GM23338 (cell line): ENCODE measurements around the gene SMG1. TPM values are rescaled to one million over a fixed set of nuclear protein-coding genes. Genes with fewer than 3 reads are reported as not detected.

Experiments
- ATAC-seq: fragments of 200-7000 bp; cut with Tn5 transposase; 3 replicates; pipeline ENCODE4 v1.9.1; 2020
- DNase-seq: peaks from one replicate; pipeline ENCODE4 v3.0.0-alpha.2; 2015; ENCODE audit warnings: low spot score
- H2AFZ ChIP-seq: fragments of 200-600 bp; sonication (generic); 2 replicates; pipeline ENCODE4 v1.8.0; 2016; ENCODE audit warnings: antibody characterized with exemption, mild to moderate bottlenecking, moderate library complexity
- H3F3A ChIP-seq: fragments of 200-600 bp; sonication (generic); replicated peaks from 2 replicates; pipeline ENCODE4 v1.8.0; 2017; ENCODE audit warnings: antibody characterized with exemption, mixed run types, low read depth
- H3K27ac ChIP-seq: fragments of 200-600 bp; sonication (generic); 2 replicates; pipeline ENCODE4 v1.6.1; 2016; ENCODE audit warnings: low read depth
- H3K27me3 ChIP-seq: fragments of 200-600 bp; sonication (generic); 2 replicates; pipeline ENCODE4 v1.8.0; 2016; ENCODE audit warnings: mild to moderate bottlenecking, mixed run types, moderate library complexity; ENCODE audit not compliant: insufficient read depth
- H3K36me3 ChIP-seq: fragments of 200-600 bp; sonication (generic); 2 replicates; pipeline ENCODE4 v1.8.0; 2016; ENCODE audit warnings: mild to moderate bottlenecking; ENCODE audit not compliant: insufficient read depth
- H3K4me1 ChIP-seq: fragments of 200-600 bp; sonication (generic); 2 replicates; pipeline ENCODE4 v1.8.0; 2016; ENCODE audit warnings: mild to moderate bottlenecking, moderate library complexity; ENCODE audit not compliant: insufficient read depth
- H3K4me2 ChIP-seq: fragments of 200-600 bp; sonication (generic); 2 replicates; pipeline ENCODE4 v1.7.1; 2017; ENCODE audit warnings: mixed run types
- H3K4me3 ChIP-seq: fragments of 200-600 bp; sonication (generic); 2 replicates; pipeline ENCODE4 v1.6.1; 2016; ENCODE audit warnings: mixed run types
- H3K79me2 ChIP-seq: fragments of 200-600 bp; sonication (generic); replicated peaks from 2 replicates; pipeline ENCODE4 v1.8.0; 2017; ENCODE audit warnings: mild to moderate bottlenecking; ENCODE audit not compliant: insufficient read depth
- H3K9me2 ChIP-seq: fragments of 200-600 bp; sonication (generic); 2 replicates; pipeline ENCODE4 v1.8.0; 2017; ENCODE audit not compliant: insufficient read depth
- H4K20me1 ChIP-seq: fragments of 200-600 bp; sonication (generic); replicated peaks from 2 replicates; pipeline ENCODE4 v1.8.0; 2017; ENCODE audit warnings: mild to moderate bottlenecking; ENCODE audit not compliant: insufficient read depth
- H3K27ac Mint-ChIP-seq: 2 replicates; pipeline ENCODE4 v1.8.0; 2020; ENCODE audit warnings: inconsistent platforms, mild to moderate bottlenecking, moderate library complexity, mixed read lengths
- H3K27me3 Mint-ChIP-seq: 3 replicates; pipeline ENCODE4 v1.8.0; 2022; ENCODE audit warnings: low read depth, mild to moderate bottlenecking, moderate library complexity, mixed read lengths, inconsistent platforms; ENCODE audit not compliant: insufficient read depth, poor library complexity
- H3K36me3 Mint-ChIP-seq: 3 replicates; pipeline ENCODE4 v1.8.0; 2021; ENCODE audit warnings: low read depth, mild to moderate bottlenecking, inconsistent platforms, moderate library complexity, mixed read lengths
- H3K4me1 Mint-ChIP-seq: 3 replicates; pipeline ENCODE4 v1.8.0; 2020; ENCODE audit warnings: mild to moderate bottlenecking, inconsistent platforms, mixed read lengths
- H3K4me3 Mint-ChIP-seq: 3 replicates; pipeline ENCODE4 v1.8.0; 2021; ENCODE audit warnings: moderate library complexity, mild to moderate bottlenecking, inconsistent platforms, mixed read lengths
- H3K9me3 Mint-ChIP-seq: 3 replicates; pipeline ENCODE4 v1.8.0; 2020; ENCODE audit warnings: moderate library complexity, mild to moderate bottlenecking, inconsistent platforms, mixed read lengths
- CREB1 ChIP-seq: fragments of 250-450 bp; sonication (Bioruptor Pico); IDR thresholded peaks from 2 replicates; pipeline ENCODE4 v1.5.0; 2020; ENCODE audit warnings: low read depth, mild to moderate bottlenecking, moderate library complexity
- ETS1 ChIP-seq: IDR thresholded peaks from 2 replicates; pipeline ENCODE4 v1.6.1; 2016; ENCODE audit warnings: antibody characterized with exemption
- EZH2 ChIP-seq: fragments of 200-600 bp; sonication (generic); IDR thresholded peaks from one replicate; pipeline ENCODE4 v1.8.0; 2017; ENCODE audit warnings: antibody characterized with exemption, mild to moderate bottlenecking, low read depth; ENCODE audit not compliant: unreplicated experiment
- EZH2phosphoT487 ChIP-seq: fragments of 200-600 bp; sonication (generic); IDR thresholded peaks from one replicate; pipeline ENCODE4 v1.8.1; 2018; ENCODE audit warnings: antibody characterized with exemption; ENCODE audit not compliant: unreplicated experiment
- JUNB ChIP-seq: IDR thresholded peaks from one replicate; pipeline ENCODE4 v1.6.1; 2016; ENCODE audit warnings: antibody characterized with exemption; ENCODE audit not compliant: unreplicated experiment
- NANOG ChIP-seq: IDR thresholded peaks from 2 replicates; pipeline ENCODE4 v1.6.1; 2016; ENCODE audit warnings: antibody characterized with exemption, borderline replicate concordance
- POLR2AphosphoS5 ChIP-seq: IDR thresholded peaks from 2 replicates; pipeline ENCODE4 v1.6.1; 2016; ENCODE audit warnings: antibody characterized with exemption, low read depth
- STAT1 ChIP-seq: IDR thresholded peaks from one replicate; pipeline ENCODE4 v1.6.1; 2016; ENCODE audit warnings: antibody characterized with exemption; ENCODE audit not compliant: unreplicated experiment
- ZNF114 ChIP-seq: fragments of 250-450 bp; sonication (Bioruptor Pico); IDR thresholded peaks from 2 replicates; pipeline ENCODE4 v1.5.0; 2020; ENCODE audit warnings: mild to moderate bottlenecking, moderate library complexity
- ZNF331 ChIP-seq: fragments of 250-450 bp; sonication (Bioruptor Pico); IDR thresholded peaks from 2 replicates; pipeline ENCODE4 v1.5.0; 2020; ENCODE audit warnings: low read depth, mild to moderate bottlenecking, moderate library complexity
- ZNF462 ChIP-seq: fragments of 250-450 bp; sonication (Bioruptor Pico); IDR thresholded peaks from 2 replicates; pipeline ENCODE4 v1.5.0; 2020; ENCODE audit warnings: mild to moderate bottlenecking, moderate library complexity
- polyA plus RNA-seq: library from polyadenylated mRNA; unstranded; fragments of >200 nt; fragmentation: Nextera tagmentation; extraction: Ambion mirVana; gene quantifications from 2 replicates; pipeline ENCODE4 v1.2.1, GENCODE V29; 2016
- total RNA-seq: library from RNA; depleted of rRNA; stranded (reverse); fragments of >200 nt; shearing (Covaris generic); gene quantifications from 2 replicates; pipeline ENCODE4 v1.2.3, GENCODE V29; 2014
- TF ChIP-seq, protein P1 (sequence below), 2 experiments: fragments of 200-600 bp in 1 of 2; sonication (generic) in 1 of 2; conservative IDR thresholded peaks; 2 replicates each; pipeline versions ENCODE4 v1.5.1 to v1.6.1; 2016 to 2017; ENCODE audit warnings: antibody characterized with exemption in 2 of 2, low read depth in 2 of 2, mild to moderate bottlenecking in 2 of 2, moderate library complexity in 1 of 2
- TF ChIP-seq, protein P2 (sequence below): IDR thresholded peaks from one replicate; pipeline ENCODE4 v1.6.1; 2018; ENCODE audit warnings: antibody characterized with exemption; ENCODE audit not compliant: unreplicated experiment

SMG1 gene
- total and polyA plus RNA-seq, 2 experiments from 2014 or later: 18.6 to 119 TPM

DNA sequence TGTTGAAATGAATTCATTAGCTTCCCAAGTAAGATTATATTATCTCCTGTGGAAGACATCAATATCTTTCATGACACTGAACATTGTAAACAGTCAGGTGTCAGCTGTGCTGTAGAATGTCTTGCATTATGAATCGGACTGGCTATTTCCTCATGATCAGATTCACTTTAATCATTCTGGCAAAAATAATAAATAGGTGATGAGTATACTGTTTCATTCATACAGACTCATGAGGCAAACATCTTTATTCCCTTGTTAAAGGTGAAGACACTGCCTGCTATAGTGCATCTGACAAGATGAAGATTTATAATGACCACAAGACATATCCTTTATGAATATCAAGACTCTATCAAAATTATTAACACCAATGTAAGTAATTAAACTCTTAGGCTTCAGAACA, 73.6 kb downstream of the SMG1 start:
- Histone ChIP-seq H3F3A (no peaks in the 10 kb centered on the region), H4K20me1 (peaks cover 13% of the 10 kb centered on the region; the same call in 1 of the 2 replicates), H3K79me2 (peaks cover 4% of the 10 kb centered on the region; the same call in 1 of the 2 replicates), H3K4me3 (no peak overlapping the region), H3K27ac (no peak overlapping the region), H3K9me2 (no peaks in the 10 kb centered on the region), H3K4me1 (no peaks in the 10 kb centered on the region), H3K36me3 (peaks cover 68% of the 10 kb centered on the region), H3K4me2 (no peak overlapping the region), H3K27me3 (no peaks in the 10 kb centered on the region), H2AFZ (no peak overlapping the region)
- H3K27me3 Mint-ChIP-seq: peaks cover 2% of the 10 kb centered on the region
- H3K4me3 Mint-ChIP-seq: no peak overlapping the region
- no peak overlapping the region for H3K27ac Mint-ChIP-seq
- DNase-seq (no peak), ATAC-seq (no peak)
- no peaks in the 10 kb centered on the region for H3K4me1 Mint-ChIP-seq
- peaks cover 82% of the 10 kb centered on the region for H3K36me3 Mint-ChIP-seq
- no peak for TF ChIP-seq ZNF331
- TF ChIP-seq CREB1: no peak
- no peak for TF ChIP-seq EZH2
- TF ChIP-seq ZNF114 (CRISPR knock-in tag): no peak
- TF ChIP-seq, protein P1, sequence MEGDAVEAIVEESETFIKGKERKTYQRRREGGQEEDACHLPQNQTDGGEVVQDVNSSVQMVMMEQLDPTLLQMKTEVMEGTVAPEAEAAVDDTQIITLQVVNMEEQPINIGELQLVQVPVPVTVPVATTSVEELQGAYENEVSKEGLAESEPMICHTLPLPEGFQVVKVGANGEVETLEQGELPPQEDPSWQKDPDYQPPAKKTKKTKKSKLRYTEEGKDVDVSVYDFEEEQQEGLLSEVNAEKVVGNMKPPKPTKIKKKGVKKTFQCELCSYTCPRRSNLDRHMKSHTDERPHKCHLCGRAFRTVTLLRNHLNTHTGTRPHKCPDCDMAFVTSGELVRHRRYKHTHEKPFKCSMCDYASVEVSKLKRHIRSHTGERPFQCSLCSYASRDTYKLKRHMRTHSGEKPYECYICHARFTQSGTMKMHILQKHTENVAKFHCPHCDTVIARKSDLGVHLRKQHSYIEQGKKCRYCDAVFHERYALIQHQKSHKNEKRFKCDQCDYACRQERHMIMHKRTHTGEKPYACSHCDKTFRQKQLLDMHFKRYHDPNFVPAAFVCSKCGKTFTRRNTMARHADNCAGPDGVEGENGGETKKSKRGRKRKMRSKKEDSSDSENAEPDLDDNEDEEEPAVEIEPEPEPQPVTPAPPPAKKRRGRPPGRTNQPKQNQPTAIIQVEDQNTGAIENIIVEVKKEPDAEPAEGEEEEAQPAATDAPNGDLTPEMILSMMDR (conservative IDR thresholded peaks at IDR 0.05; ENCODE audit: low read depth in 2 of 2): no peak
- TF ChIP-seq ETS1: no peak
- no peak for TF ChIP-seq POLR2AphosphoS5
- no peak for TF ChIP-seq NANOG
- TF ChIP-seq, protein P2, sequence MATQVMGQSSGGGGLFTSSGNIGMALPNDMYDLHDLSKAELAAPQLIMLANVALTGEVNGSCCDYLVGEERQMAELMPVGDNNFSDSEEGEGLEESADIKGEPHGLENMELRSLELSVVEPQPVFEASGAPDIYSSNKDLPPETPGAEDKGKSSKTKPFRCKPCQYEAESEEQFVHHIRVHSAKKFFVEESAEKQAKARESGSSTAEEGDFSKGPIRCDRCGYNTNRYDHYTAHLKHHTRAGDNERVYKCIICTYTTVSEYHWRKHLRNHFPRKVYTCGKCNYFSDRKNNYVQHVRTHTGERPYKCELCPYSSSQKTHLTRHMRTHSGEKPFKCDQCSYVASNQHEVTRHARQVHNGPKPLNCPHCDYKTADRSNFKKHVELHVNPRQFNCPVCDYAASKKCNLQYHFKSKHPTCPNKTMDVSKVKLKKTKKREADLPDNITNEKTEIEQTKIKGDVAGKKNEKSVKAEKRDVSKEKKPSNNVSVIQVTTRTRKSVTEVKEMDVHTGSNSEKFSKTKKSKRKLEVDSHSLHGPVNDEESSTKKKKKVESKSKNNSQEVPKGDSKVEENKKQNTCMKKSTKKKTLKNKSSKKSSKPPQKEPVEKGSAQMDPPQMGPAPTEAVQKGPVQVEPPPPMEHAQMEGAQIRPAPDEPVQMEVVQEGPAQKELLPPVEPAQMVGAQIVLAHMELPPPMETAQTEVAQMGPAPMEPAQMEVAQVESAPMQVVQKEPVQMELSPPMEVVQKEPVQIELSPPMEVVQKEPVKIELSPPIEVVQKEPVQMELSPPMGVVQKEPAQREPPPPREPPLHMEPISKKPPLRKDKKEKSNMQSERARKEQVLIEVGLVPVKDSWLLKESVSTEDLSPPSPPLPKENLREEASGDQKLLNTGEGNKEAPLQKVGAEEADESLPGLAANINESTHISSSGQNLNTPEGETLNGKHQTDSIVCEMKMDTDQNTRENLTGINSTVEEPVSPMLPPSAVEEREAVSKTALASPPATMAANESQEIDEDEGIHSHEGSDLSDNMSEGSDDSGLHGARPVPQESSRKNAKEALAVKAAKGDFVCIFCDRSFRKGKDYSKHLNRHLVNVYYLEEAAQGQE: no peak
- no peak for TF ChIP-seq ZNF462 (CRISPR knock-in tag)
- TF ChIP-seq STAT1: no peak
- TF ChIP-seq JUNB: no peak
- TF ChIP-seq EZH2phosphoT487: no peak
- no peaks in the 10 kb centered on the region for H3K9me3 Mint-ChIP-seq
